SK-N-SH treated with all-trans-retinoic acid at 6 μM for 48 hours (cell line): ENCODE results near the gene ZMYND8.
"Not testable (repeated sequence)": the region's sequence is repeated elsewhere in the genome, so short reads cannot be mapped to it uniquely, and the experiment has no call there.

ENCODE experiments used
- ATAC-seq: fragments of 200-7000 bp; cut with Tn5 transposase; 3 replicates; pipeline ENCODE4 v1.9.1; 2020; ENCODE audit warnings: mild to moderate bottlenecking, moderate library complexity
- ARNTL ChIP-seq: fragments of 450-650 bp; formaldehyde crosslinking; IDR thresholded peaks from 2 replicates; pipeline ENCODE4 v1.5.0; 2020; ENCODE audit warnings: low read depth, mild to moderate bottlenecking, moderate library complexity, borderline replicate concordance
- BACH2 ChIP-seq: fragments of 250-450 bp; sonication (Bioruptor Pico); IDR thresholded peaks from 2 replicates; pipeline ENCODE4 v1.9.0; 2021; ENCODE audit warnings: mild to moderate bottlenecking, borderline replicate concordance
- CSDC2 ChIP-seq: fragments of 250-450 bp; sonication (Bioruptor Pico); IDR thresholded peaks from 2 replicates; pipeline ENCODE4 v1.5.0; 2020; ENCODE audit warnings: mild to moderate bottlenecking, moderate library complexity
- ESRRG ChIP-seq: fragments of 250-450 bp; sonication (Bioruptor Pico); IDR thresholded peaks from 2 replicates; pipeline ENCODE4 v1.6.1; 2021; ENCODE audit warnings: mild to moderate bottlenecking
- GLIS3 ChIP-seq: fragments of 250-450 bp; sonication (Bioruptor Pico); IDR thresholded peaks from 2 replicates; pipeline ENCODE4 v1.5.0; 2020; ENCODE audit warnings: mild to moderate bottlenecking, moderate library complexity
- ISL1 ChIP-seq: fragments of 250-450 bp; sonication (Bioruptor Pico); IDR thresholded peaks from 2 replicates; pipeline ENCODE4 v2.1.2; 2022; ENCODE audit warnings: mild to moderate bottlenecking, moderate library complexity
- OSR1 ChIP-seq: fragments of 250-450 bp; sonication (Bioruptor Pico); IDR thresholded peaks from 2 replicates; pipeline ENCODE4 v1.8.0; 2022; ENCODE audit warnings: moderate library complexity, mild to moderate bottlenecking, inconsistent platforms
- PPARA ChIP-seq: fragments of 250-450 bp; sonication (Bioruptor Pico); IDR thresholded peaks from 2 replicates; pipeline ENCODE4 v1.5.0; 2020; ENCODE audit warnings: mild to moderate bottlenecking, borderline replicate concordance
- RARB ChIP-seq: fragments of 250-450 bp; sonication (Bioruptor Pico); IDR thresholded peaks from 2 replicates; pipeline ENCODE4 v1.8.0; 2021; ENCODE audit warnings: mild to moderate bottlenecking, moderate library complexity
- TCF4 ChIP-seq: fragments of 250-450 bp; sonication (Bioruptor Pico); IDR thresholded peaks from 2 replicates; pipeline ENCODE4 v1.8.0; 2021; ENCODE audit warnings: mild to moderate bottlenecking, moderate library complexity, borderline replicate concordance
- TOX ChIP-seq: fragments of 250-450 bp; sonication (Bioruptor Pico); IDR thresholded peaks from 2 replicates; pipeline ENCODE4 v1.8.0; 2021; ENCODE audit warnings: mild to moderate bottlenecking, moderate library complexity, borderline replicate concordance
- ZC3H10 ChIP-seq: fragments of 250-450 bp; sonication (Bioruptor Pico); IDR thresholded peaks from 2 replicates; pipeline ENCODE4 v1.5.1; 2021; ENCODE audit warnings: mild to moderate bottlenecking, moderate library complexity
- ZFP3 ChIP-seq: fragments of 250-450 bp; sonication (Bioruptor Pico); IDR thresholded peaks from 2 replicates; pipeline ENCODE4 v1.5.0; 2020; ENCODE audit warnings: mild to moderate bottlenecking, moderate library complexity
- ZNF565 ChIP-seq: fragments of 450-650 bp; formaldehyde crosslinking; conservative IDR thresholded peaks from 2 replicates; pipeline ENCODE4 v1.5.0; 2020; ENCODE audit warnings: low read depth, mild to moderate bottlenecking, moderate library complexity
- ZNF8 ChIP-seq: fragments of 450-650 bp; formaldehyde crosslinking; IDR thresholded peaks from 2 replicates; pipeline ENCODE4 v1.5.0; 2020; ENCODE audit warnings: mild to moderate bottlenecking, moderate library complexity
- TF ChIP-seq, protein P1 (sequence below): fragments of 250-450 bp; sonication (Bioruptor Pico); IDR thresholded peaks from 2 replicates; pipeline ENCODE4 v1.5.0; 2020; ENCODE audit warnings: mild to moderate bottlenecking, moderate library complexity
- TF ChIP-seq, protein P2 (sequence below): fragments of 250-450 bp; sonication (Bioruptor Pico); IDR thresholded peaks from 2 replicates; pipeline ENCODE4 v1.8.0; 2020; ENCODE audit warnings: mild to moderate bottlenecking, moderate library complexity, borderline replicate concordance
- TF ChIP-seq, protein P3 (sequence below): fragments of 250-450 bp; sonication (Bioruptor Pico); IDR thresholded peaks from 2 replicates; pipeline ENCODE4 v1.5.1; 2021; ENCODE audit warnings: mild to moderate bottlenecking, moderate library complexity

Gene ZMYND8

DNA sequence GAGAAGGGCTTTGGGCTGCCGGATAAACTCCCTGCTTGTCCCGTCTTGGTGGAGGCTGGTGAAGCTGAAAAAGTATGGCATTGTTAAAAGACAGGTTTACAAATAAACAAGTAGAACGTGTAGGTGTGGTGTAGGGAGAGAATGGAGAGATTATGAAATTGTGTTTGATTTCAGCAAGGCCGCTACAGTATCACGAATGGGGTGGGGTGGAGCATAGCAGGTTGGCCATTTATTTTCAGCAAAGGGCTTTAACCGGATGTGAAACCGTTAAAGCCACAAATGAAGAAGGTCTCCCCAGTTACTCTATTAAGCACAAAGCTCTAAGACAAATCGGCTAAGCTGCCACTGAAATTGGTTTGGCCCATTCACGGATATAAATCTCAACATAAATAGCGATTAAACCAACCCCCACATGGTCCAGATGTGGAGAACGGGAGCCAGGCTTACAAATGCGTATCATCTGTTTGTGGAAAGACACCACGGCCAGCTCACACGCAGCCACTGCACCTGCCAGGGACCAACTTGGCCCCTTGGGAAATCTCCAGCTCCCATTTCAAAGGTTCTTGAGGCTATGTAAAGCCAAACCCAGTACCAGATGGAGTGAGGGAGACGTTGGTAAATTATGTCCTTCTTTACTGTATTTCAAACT is 94.0 kb downstream of the ZMYND8 start:
- TF ChIP-seq ZFP3 (no peak), TCF4 (CRISPR knock-in tag) (peak; percentile 45; the same call in 1 of the 2 replicates)
- TF ChIP-seq, all 23 proteins: peak for 1
- no peak for ATAC-seq

DNA sequence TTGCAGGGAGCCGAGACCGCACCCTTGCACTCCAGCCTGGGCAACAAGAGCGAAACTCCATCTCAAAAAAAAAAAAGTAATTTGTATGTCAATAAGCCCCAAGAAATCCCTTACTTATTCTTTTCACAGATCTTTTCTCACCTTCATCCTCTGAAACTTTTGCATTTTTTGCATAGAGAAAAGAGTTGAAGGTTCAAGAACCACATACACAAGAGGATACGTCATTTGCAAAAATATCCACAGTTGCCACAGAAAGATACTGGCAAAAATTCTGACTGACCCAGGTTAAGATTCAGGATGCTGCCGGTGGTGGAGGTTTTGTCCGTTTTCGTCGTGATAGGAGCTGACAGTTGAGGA is 94.5 kb downstream of the ZMYND8 start:
- TF ChIP-seq ZC3H10 (no peak), ZNF8 (CRISPR knock-in tag) (no peak), RARB (CRISPR knock-in tag) (no peak), GLIS3 (no peak), CSDC2 (CRISPR knock-in tag) (no peak), BACH2 (CRISPR knock-in tag) (no peak), OSR1 (CRISPR knock-in tag) (no peak)
- TF ChIP-seq, protein P1, sequence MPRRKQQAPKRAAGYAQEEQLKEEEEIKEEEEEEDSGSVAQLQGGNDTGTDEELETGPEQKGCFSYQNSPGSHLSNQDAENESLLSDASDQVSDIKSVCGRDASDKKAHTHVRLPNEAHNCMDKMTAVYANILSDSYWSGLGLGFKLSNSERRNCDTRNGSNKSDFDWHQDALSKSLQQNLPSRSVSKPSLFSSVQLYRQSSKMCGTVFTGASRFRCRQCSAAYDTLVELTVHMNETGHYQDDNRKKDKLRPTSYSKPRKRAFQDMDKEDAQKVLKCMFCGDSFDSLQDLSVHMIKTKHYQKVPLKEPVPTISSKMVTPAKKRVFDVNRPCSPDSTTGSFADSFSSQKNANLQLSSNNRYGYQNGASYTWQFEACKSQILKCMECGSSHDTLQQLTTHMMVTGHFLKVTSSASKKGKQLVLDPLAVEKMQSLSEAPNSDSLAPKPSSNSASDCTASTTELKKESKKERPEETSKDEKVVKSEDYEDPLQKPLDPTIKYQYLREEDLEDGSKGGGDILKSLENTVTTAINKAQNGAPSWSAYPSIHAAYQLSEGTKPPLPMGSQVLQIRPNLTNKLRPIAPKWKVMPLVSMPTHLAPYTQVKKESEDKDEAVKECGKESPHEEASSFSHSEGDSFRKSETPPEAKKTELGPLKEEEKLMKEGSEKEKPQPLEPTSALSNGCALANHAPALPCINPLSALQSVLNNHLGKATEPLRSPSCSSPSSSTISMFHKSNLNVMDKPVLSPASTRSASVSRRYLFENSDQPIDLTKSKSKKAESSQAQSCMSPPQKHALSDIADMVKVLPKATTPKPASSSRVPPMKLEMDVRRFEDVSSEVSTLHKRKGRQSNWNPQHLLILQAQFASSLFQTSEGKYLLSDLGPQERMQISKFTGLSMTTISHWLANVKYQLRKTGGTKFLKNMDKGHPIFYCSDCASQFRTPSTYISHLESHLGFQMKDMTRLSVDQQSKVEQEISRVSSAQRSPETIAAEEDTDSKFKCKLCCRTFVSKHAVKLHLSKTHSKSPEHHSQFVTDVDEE: no peak
- TF ChIP-seq, protein P2, sequence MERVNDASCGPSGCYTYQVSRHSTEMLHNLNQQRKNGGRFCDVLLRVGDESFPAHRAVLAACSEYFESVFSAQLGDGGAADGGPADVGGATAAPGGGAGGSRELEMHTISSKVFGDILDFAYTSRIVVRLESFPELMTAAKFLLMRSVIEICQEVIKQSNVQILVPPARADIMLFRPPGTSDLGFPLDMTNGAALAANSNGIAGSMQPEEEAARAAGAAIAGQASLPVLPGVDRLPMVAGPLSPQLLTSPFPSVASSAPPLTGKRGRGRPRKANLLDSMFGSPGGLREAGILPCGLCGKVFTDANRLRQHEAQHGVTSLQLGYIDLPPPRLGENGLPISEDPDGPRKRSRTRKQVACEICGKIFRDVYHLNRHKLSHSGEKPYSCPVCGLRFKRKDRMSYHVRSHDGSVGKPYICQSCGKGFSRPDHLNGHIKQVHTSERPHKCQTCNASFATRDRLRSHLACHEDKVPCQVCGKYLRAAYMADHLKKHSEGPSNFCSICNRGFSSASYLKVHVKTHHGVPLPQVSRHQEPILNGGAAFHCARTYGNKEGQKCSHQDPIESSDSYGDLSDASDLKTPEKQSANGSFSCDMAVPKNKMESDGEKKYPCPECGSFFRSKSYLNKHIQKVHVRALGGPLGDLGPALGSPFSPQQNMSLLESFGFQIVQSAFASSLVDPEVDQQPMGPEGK: no peak
- no peak for ATAC-seq

DNA sequence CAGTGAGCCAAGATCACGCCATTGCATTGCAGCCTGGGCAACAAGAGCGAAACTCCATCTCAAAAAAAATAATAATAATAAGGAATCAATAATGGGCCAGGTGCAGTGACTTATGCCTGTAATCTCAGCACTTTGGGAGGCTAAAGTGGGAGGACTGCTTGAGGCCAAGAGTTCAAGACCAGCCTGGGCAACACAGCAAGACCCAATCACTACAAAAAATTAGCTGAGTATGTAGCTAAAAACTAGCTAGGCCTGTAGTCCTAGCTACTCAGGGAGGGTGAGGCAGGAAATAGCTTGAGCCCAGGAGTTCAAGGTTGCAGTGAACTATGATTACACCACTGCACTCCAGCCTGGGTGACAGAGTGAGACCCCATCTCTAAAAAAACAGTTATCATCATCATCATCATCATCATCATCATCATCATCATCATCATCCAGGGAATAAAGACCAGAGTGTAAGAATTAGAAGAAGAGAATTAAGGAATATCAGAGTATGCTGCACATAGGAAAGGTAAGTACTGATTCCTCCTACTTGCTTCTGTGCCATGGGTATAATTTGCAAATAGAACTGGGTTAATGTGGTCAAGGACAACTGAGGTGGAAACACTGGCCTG is 95.2 kb downstream of the ZMYND8 start:
- ATAC-seq: not testable (repeated sequence)

DNA sequence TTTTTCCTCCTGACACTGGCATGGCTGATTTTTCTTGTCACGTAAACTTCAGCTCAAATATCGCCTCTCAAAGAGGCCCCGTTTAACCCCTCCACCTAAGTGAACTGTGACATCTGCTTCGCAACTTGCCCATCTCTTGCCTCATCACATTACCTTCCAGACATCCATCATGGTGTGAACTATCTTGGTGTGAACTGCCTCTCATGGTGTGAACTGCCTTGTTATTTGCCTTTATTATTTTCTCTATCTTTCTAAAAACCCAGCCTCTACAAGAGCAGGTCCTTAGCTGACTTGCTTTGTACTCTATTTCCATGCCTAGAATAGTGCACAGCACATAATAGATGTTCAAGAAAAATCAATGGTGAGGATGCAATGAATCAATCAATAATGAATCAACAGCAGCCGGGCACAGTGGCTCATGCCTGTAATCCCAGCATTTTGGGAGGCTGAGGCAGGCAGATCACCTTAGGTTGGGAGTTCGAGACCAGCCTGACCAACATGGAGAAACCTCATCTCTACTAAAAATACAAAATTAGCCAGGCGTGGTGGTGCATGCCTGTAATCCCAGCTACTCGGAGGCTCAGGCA is 95.9 kb downstream of the ZMYND8 start:
- ATAC-seq: not testable (repeated sequence)

DNA sequence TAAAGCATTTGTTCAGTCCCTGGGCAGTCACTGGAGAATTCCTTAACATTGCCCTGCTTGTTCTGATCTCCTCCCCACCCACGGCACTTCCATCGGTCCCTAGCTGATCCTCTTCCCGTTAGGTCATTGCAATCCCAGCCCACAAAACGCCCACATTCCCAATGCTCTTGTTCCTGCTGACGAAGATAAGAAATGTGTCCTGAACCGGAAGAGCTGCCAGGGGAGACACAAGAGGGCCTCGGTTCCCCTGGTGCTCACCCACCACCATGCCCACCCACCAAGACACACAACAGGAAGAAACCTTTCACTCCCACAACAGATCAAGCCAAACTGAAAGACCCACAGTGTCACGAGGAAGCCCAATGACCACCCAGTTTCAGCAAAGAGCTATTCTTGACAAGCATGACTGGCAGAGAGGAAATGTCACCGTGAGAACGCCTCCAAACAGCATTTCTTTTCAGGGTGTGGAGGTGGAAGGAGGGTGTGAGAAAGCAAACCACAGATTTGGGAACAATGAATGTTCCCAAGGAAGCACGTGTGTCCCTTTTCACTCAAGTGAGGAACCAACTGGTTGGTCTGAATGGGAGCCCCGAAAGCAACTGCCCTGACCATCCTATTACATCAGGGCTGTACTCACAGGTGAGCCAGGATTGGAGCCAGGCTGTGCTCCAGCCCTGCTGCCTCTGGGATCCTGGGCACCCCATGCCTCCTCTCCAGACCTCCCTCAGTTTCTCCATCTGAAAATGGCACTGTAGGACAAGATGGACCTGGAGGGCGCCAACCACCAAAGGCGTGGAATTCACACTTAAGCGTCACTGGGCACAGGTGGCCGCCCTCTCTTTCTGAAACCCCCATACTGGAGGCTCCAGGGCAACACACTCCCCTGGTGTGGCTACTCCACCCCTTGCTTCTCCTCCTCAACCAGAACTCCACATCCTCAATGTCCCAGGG is 97.5 kb downstream of the ZMYND8 start:
- ATAC-seq: no peak

More for the DNA sequence above, 97.5 kb downstream of the ZMYND8 start:
- TF ChIP-seq CSDC2 (CRISPR knock-in tag) (no peak), GLIS3 (no peak), ESRRG (CRISPR knock-in tag) (no peak), RARB (CRISPR knock-in tag) (no peak), ZNF565 (CRISPR knock-in tag) (no peak), ISL1 (no peak), TOX (CRISPR knock-in tag) (no peak), PPARA (CRISPR knock-in tag) (no peak), ZFP3 (no peak), ZC3H10 (no peak), OSR1 (CRISPR knock-in tag) (no peak), BACH2 (CRISPR knock-in tag) (no peak), ZNF8 (CRISPR knock-in tag) (no peak), ARNTL (CRISPR knock-in tag) (no peak)
- TF ChIP-seq, protein P2: no peak
- TF ChIP-seq, protein P3, sequence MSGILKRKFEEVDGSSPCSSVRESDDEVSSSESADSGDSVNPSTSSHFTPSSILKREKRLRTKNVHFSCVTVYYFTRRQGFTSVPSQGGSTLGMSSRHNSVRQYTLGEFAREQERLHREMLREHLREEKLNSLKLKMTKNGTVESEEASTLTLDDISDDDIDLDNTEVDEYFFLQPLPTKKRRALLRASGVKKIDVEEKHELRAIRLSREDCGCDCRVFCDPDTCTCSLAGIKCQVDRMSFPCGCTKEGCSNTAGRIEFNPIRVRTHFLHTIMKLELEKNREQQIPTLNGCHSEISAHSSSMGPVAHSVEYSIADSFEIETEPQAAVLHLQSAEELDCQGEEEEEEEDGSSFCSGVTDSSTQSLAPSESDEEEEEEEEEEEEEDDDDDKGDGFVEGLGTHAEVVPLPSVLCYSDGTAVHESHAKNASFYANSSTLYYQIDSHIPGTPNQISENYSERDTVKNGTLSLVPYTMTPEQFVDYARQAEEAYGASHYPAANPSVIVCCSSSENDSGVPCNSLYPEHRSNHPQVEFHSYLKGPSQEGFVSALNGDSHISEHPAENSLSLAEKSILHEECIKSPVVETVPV (CRISPR knock-in tag): no peak
- TF ChIP-seq, protein P1: no peak
